K562 (cell line): ENCODE data around the gene PLEKHN1. TPM values are rescaled to one million over a fixed set of nuclear protein-coding genes. Genes with fewer than 3 reads are reported as not detected.

Experiments used
- ATAC-seq: fragments of 200-7000 bp; cut with Tn5 transposase; 3 replicates; pipeline ENCODE4 v1.9.1; 2020; ENCODE audit warnings: moderate library complexity
- BruUV-seq: library from RNA; stranded (reverse); fragments of 400-500 nt; replicated peaks from 2 replicates; lab custom pipeline; 2021; lab: Mats Ljungman, UMichigan
- CTCF ChIA-PET: fragments of 300-600 bp; formaldehyde crosslinking; extraction: SDS; loops from one replicate; lab custom pipeline; 2021; ENCODE audit warnings: low intra/inter-chr PET ratio; lab: Yijun Ruan, JAX
- POLR2A ChIA-PET: fragments of 300-600, 350-650 bp; sonication (Branson Sonifier 250); formaldehyde crosslinking; extraction: SDS; loops from one replicate; lab custom pipeline; 2021; ENCODE audit warnings: antibody characterized with exemption, inconsistent platforms; lab: Yijun Ruan, JAX
- DNase-seq, 4 experiments: peaks; one replicate each; pipeline versions ENCODE4 v3.0.0 to v3.0.0-alpha.2; 2011 to 2018; ENCODE audit warnings: low spot score in 3 of 4, mixed read lengths in 3 of 4; ENCODE audit errors: extremely low read depth in 1 of 4
- FAIRE-seq: peaks from 2 replicates; lab custom pipeline; 2011; peaks lifted over from hg19 to GRCh38; lab: Jason Lieb, UNC
- H2AFZ ChIP-seq: 2 replicates; pipeline ENCODE4 v1.6.0; 2011; ENCODE audit warnings: low read depth, low read length, control low read depth, inconsistent platforms
- H3K27ac ChIP-seq: fragments of 200-600 bp; 3 replicates; pipeline ENCODE4 v1.8.0; 2011; ENCODE audit warnings: low read depth, mild to moderate bottlenecking, control low read depth, inconsistent platforms, low read length, moderate library complexity, mixed read lengths; ENCODE audit errors: extremely low read depth
- H3K27me3 ChIP-seq, 2 experiments: fragments of 300-600 bp in 1 of 2; 2 replicates in 1 of 2; 3 replicates in 1 of 2; pipeline versions ENCODE4 v1.6.0 to v1.8.0; 2011; ENCODE audit warnings: inconsistent platforms in 2 of 2, low read length in 2 of 2, mild to moderate bottlenecking in 1 of 2, mixed read lengths in 1 of 2, moderate library complexity in 1 of 2; ENCODE audit not compliant: control insufficient read depth in 2 of 2, insufficient read depth in 2 of 2
- H3K36me3 ChIP-seq: fragments of 300-600 bp; 3 replicates; pipeline ENCODE4 v1.8.0; 2011; ENCODE audit warnings: mild to moderate bottlenecking, low read length, inconsistent platforms; ENCODE audit not compliant: control insufficient read depth, insufficient read depth
- H3K4me1 ChIP-seq, 2 experiments: fragments of 200-600 bp in 1 of 2; replicated peaks in 1 of 2; 2 replicates in 1 of 2; 3 replicates in 1 of 2; pipeline versions ENCODE4 v1.5.1 to v1.8.0; 2011; ENCODE audit warnings: inconsistent platforms in 2 of 2, low read length in 2 of 2, mild to moderate bottlenecking in 1 of 2, mixed read lengths in 1 of 2, moderate library complexity in 1 of 2; ENCODE audit not compliant: control insufficient read depth in 2 of 2, insufficient read depth in 2 of 2
- H3K4me2 ChIP-seq: 2 replicates; pipeline ENCODE4 v1.6.1; 2011; ENCODE audit warnings: low read length, control low read depth, inconsistent platforms, mixed read lengths; ENCODE audit not compliant: insufficient read depth
- H3K4me3 ChIP-seq: fragments of 200-600 bp; sonication (generic), shearing (Covaris generic); 2 replicates; pipeline ENCODE4 v1.5.1; 2016; ENCODE audit warnings: control low read depth, inconsistent platforms
- H3K79me2 ChIP-seq: fragments of 200-600 bp; 3 replicates; pipeline ENCODE4 v1.8.0; 2011; ENCODE audit warnings: low read length, inconsistent platforms; ENCODE audit not compliant: control insufficient read depth, insufficient read depth
- H3K9ac ChIP-seq, 2 experiments: 2 replicates each; pipeline versions ENCODE4 v1.6.0 to v1.6.1; 2011; ENCODE audit warnings: low read depth in 2 of 2, low read length in 2 of 2, control low read depth in 1 of 2, inconsistent platforms in 1 of 2, mild to moderate bottlenecking in 1 of 2, mixed read lengths in 1 of 2; ENCODE audit not compliant: insufficient read depth in 1 of 2
- H3K9me1 ChIP-seq: one replicate; pipeline ENCODE4 v1.6.0; 2011; ENCODE audit warnings: inconsistent platforms, mild to moderate bottlenecking, low read length, moderate library complexity; ENCODE audit not compliant: control insufficient read depth, insufficient read depth
- H3K9me3 ChIP-seq: replicated peaks from 2 replicates; pipeline ENCODE4 v1.5.1; 2011; ENCODE audit warnings: low read depth, low read length, inconsistent platforms; ENCODE audit not compliant: control insufficient read depth, insufficient read depth
- H4K20me1 ChIP-seq: replicated peaks from 2 replicates; pipeline ENCODE4 v1.6.1; 2011; ENCODE audit warnings: low read length, inconsistent platforms, mixed read lengths; ENCODE audit not compliant: control insufficient read depth, insufficient read depth
- EHMT2 ChIP-seq: fragments of 450-650 bp; IDR thresholded peaks from 2 replicates; pipeline ENCODE4 v1.6.1; 2018; ENCODE audit warnings: antibody characterized with exemption
- EZH2 ChIP-seq: IDR thresholded peaks from 2 replicates; pipeline ENCODE4 v1.6.1; 2012; ENCODE audit warnings: low read depth, mild to moderate bottlenecking, inconsistent platforms, low read length, borderline replicate concordance
- JUND ChIP-seq, 2 experiments: IDR thresholded peaks; 2 replicates in 1 of 2; 3 replicates in 1 of 2; pipeline ENCODE4 v1.6.1; 2011; ENCODE audit warnings: borderline replicate concordance in 2 of 2, low read depth in 2 of 2, low read length in 2 of 2, improper control_type of control experiment in 1 of 2, missing biosample characterization in 1 of 2, missing genetic modification characterization in 1 of 2, missing genetic modification reagents in 1 of 2
- KAT2B ChIP-seq: IDR thresholded peaks from one replicate; pipeline ENCODE4 v1.6.1; 2012; ENCODE audit warnings: low read depth, mild to moderate bottlenecking, control low read depth, inconsistent platforms, low read length, moderate library complexity
- KDM2B ChIP-seq: fragments of 250-450 bp; sonication (Bioruptor Pico); IDR thresholded peaks from 2 replicates; pipeline ENCODE4 v1.8.0; 2021; ENCODE audit warnings: mild to moderate bottlenecking, moderate library complexity
- MAZ ChIP-seq, 2 experiments: fragments of 450-650 bp in 1 of 2; sonication (generic) in 1 of 2; formaldehyde crosslinking; IDR thresholded peaks in 1 of 2; conservative IDR thresholded peaks in 1 of 2; 2 replicates each; pipeline versions ENCODE4 v1.4.0 to v1.5.0; 2020; ENCODE audit warnings: mild to moderate bottlenecking in 1 of 2, missing genetic modification reagents in 1 of 2
- MYC ChIP-seq, 2 experiments: fragments of 250-450 bp in 1 of 2; sonication (Bioruptor Pico) in 1 of 2; IDR thresholded peaks; 2 replicates each; pipeline versions ENCODE4 v1.5.1 to v1.6.1; 2012 to 2021; ENCODE audit warnings: low read depth in 2 of 2, borderline replicate concordance in 1 of 2, improper control_type of control experiment in 1 of 2, low read length in 1 of 2, mild to moderate bottlenecking in 1 of 2, moderate library complexity in 1 of 2
- NFIC ChIP-seq: fragments of 450-650 bp; IDR thresholded peaks from 2 replicates; pipeline ENCODE4 v1.6.1; 2017; ENCODE audit warnings: mild to moderate bottlenecking, inconsistent platforms
- RBFOX2 ChIP-seq: fragments of 200-400 bp; formaldehyde crosslinking; IDR thresholded peaks from 2 replicates; pipeline ENCODE4 v1.6.1; 2017; ENCODE audit warnings: low read depth, mild to moderate bottlenecking, low read length, moderate library complexity
- SIN3A ChIP-seq, 2 experiments: fragments of 150-350 bp in 1 of 2; IDR thresholded peaks; 2 replicates each; pipeline ENCODE4 v1.6.1; 2011 to 2016; ENCODE audit warnings: borderline replicate concordance in 2 of 2, low read depth in 2 of 2, low read length in 2 of 2, mild to moderate bottlenecking in 2 of 2, moderate library complexity in 2 of 2; ENCODE audit not compliant: control insufficient read depth in 1 of 2
- SRSF9 ChIP-seq: fragments of 200-400 bp; formaldehyde crosslinking; IDR thresholded peaks from 2 replicates; pipeline ENCODE4 v1.6.1; 2017; ENCODE audit warnings: low read depth, low read length, borderline replicate concordance
- YY1 ChIP-seq, 3 experiments: IDR thresholded peaks; 2 replicates each; pipeline ENCODE4 v1.6.1; 2011; ENCODE audit warnings: low read length in 2 of 3, mild to moderate bottlenecking in 2 of 3, moderate library complexity in 2 of 3, borderline replicate concordance in 1 of 3, control low read depth in 1 of 3, low read depth in 1 of 3; ENCODE audit not compliant: insufficient read depth in 3 of 3, insufficient replicate concordance in 2 of 3, control insufficient read depth in 1 of 3, insufficient read length in 1 of 3; ENCODE audit errors: extremely low read depth in 1 of 3
- ZFX ChIP-seq: sonication (generic); formaldehyde crosslinking; IDR thresholded peaks from 2 replicates; pipeline ENCODE4 v1.8.0; 2022; ENCODE audit warnings: mild to moderate bottlenecking, missing genetic modification reagents, moderate library complexity
- ZNF239 ChIP-seq: fragments of 250-450 bp; sonication (Bioruptor Pico); IDR thresholded peaks from 2 replicates; pipeline ENCODE4 v1.4.0; 2020; ENCODE audit warnings: mild to moderate bottlenecking
- ZNF408 ChIP-seq: fragments of 250-450 bp; sonication (Bioruptor Pico); IDR thresholded peaks from 2 replicates; pipeline ENCODE4 v1.4.0; 2020; ENCODE audit warnings: low read depth, mild to moderate bottlenecking, moderate library complexity
- ZNF77 ChIP-seq: fragments of 250-450 bp; sonication (Bioruptor Pico); IDR thresholded peaks from 2 replicates; pipeline ENCODE4 v1.5.0; 2020
- WGBS: fragments of 100-300 bp; shearing (Covaris generic); methylation state at CpG from one replicate; pipeline ENCODE4 v1.1.6; 2016; ENCODE audit warnings: low coverage, mixed read lengths; ENCODE audit not compliant: insufficient coverage; ENCODE audit errors: missing lambda C conversion rate; 5-methylcytosine and 5-hydroxymethylcytosine counted together
- in situ Hi-C: fragments of 300-500 bp; cut with MboI; formaldehyde crosslinking; loops from 4 replicates; pipeline ENCODE4 v1.15.0; 2018; ENCODE audit warnings: inconsistent platforms, mixed read lengths
- intact Hi-C: fragments of 100-400 bp; cut with micrococcal nuclease; formaldehyde crosslinking; loops from 2 replicates; pipeline ENCODE4 v1.14.2; 2022
- polyA plus RNA-seq, 8 experiments: library from polyadenylated mRNA; depleted of rRNA in 4 of 8; stranded (reverse) in 5 of 8; unstranded in 3 of 8; fragments of >200 nt; fragmentation: Nextera tagmentation in 2 of 8; fragmentation: Illumina TruSeq in 1 of 8; extraction: Ambion mirVana in 2 of 8; extraction: Trizol in 1 of 8; gene quantifications; 2 replicates each; pipeline versions ENCODE4 v1.2.1 to v1.2.3, GENCODE V29; 2011 to 2014; ENCODE audit warnings: inconsistent platforms in 1 of 8, missing spikeins in 1 of 8
- total RNA-seq, 7 experiments: library from RNA; depleted of rRNA in 6 of 7; stranded (reverse); fragments of >200 nt in 6 of 7; fragmentation: Illumina TruSeq in 2 of 7; extraction: Trizol in 2 of 7; gene quantifications; 2 replicates each; pipeline versions ENCODE4 v1.2.1 to v1.2.3, GENCODE V29; 2011 to 2021; ENCODE audit warnings: low replicate concordance in 1 of 7
- TF ChIP-seq, protein P1 (sequence below), 2 experiments: IDR thresholded peaks; 2 replicates each; pipeline ENCODE4 v1.6.1; 2011; ENCODE audit warnings: borderline replicate concordance in 1 of 2, control low read depth in 1 of 2, low read depth in 1 of 2, low read length in 1 of 2, mild to moderate bottlenecking in 1 of 2, mixed read lengths in 1 of 2, moderate library complexity in 1 of 2; ENCODE audit not compliant: insufficient read depth in 1 of 2, insufficient read length in 1 of 2, poor library complexity in 1 of 2, severe bottlenecking in 1 of 2; ENCODE audit errors: extremely low read depth in 1 of 2

The PLEKHN1 gene
- total and polyA plus RNA-seq, 9 of the 15 experiments (the other 6 are each of a cell fraction or from before 2014, with no cell fraction given): 0.07 to 1.5 (median 0.13) TPM; not detected in 2

- peak overlapping the region; percentile 65; the same call in 1 of the 2 replicates for H3K4me2 ChIP-seq
- TF ChIP-seq ZFX (CRISPR knock-in tag) (peak; percentile 62), KAT2B (no peak), SIN3A (IDR thresholded peaks at IDR 0.05; ENCODE audit: borderline replicate concordance in 2 of 2, control insufficient read depth in 1 of 2, low read depth in 2 of 2, low read length in 2 of 2) (0 out of 4 replicates have a peak, but pooled peaks of 1 of the 2 experiments have one; percentile 9), KDM2B (CRISPR knock-in tag) (0 out of 2 replicates have a peak, but pooled peaks have one; percentile 64), YY1 (IDR thresholded peaks at IDR 0.05; ENCODE audit: borderline replicate concordance in 1 of 3, control insufficient read depth in 1 of 3, extremely low read depth in 1 of 3, insufficient read depth in 3 of 3, insufficient read length in 1 of 3, insufficient replicate concordance in 2 of 3, low read depth in 1 of 3, low read length in 2 of 3) (peak in 1 of 3 experiments; percentile 17), ZNF239 (CRISPR knock-in tag) (no peak), RBFOX2 (peak; percentile 25; the same call in 1 of the 2 replicates), MYC (IDR thresholded peaks at IDR 0.05; ENCODE audit: low read depth, low read length) (0 out of 2 replicates have a peak, but pooled peaks have one; percentile 17), MYC (CRISPR knock-in tag; IDR thresholded peaks at IDR 0.05; ENCODE audit: borderline replicate concordance, low read depth) (no peak), ZNF408 (CRISPR knock-in tag) (no peak), ZNF77 (CRISPR knock-in tag) (no peak), JUND (IDR thresholded peaks at IDR 0.05; ENCODE audit: borderline replicate concordance, low read depth, low read length) (no peak), JUND (tag; IDR thresholded peaks at IDR 0.05; ENCODE audit: borderline replicate concordance, low read depth, low read length) (no peak), EZH2 (peak; percentile 91; the same call in 1 of the 2 replicates), MAZ (CRISPR knock-in tag; conservative IDR thresholded peaks at IDR 0.05 in 1 of 2, IDR thresholded peaks at IDR 0.05 in 1 of 2) (peak in 1 of 2 experiments; percentile 36; a peak in 2 of 4 replicates), EHMT2 (no peak), NFIC (peak; percentile 32; the same call in 1 of the 2 replicates), SRSF9 (no peak)
- TF ChIP-seq, protein P1, sequence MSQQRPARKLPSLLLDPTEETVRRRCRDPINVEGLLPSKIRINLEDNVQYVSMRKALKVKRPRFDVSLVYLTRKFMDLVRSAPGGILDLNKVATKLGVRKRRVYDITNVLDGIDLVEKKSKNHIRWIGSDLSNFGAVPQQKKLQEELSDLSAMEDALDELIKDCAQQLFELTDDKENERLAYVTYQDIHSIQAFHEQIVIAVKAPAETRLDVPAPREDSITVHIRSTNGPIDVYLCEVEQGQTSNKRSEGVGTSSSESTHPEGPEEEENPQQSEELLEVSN (IDR thresholded peaks at IDR 0.05; ENCODE audit: borderline replicate concordance in 1 of 2, extremely low read depth in 1 of 2, insufficient read depth in 1 of 2, insufficient read length in 1 of 2, low read depth in 1 of 2, low read length in 1 of 2, poor library complexity in 1 of 2, severe bottlenecking in 1 of 2): peak in 1 of 2 experiments; percentile 68
Observed at GRCh38 chr1:924656-925560, 41.4 kb upstream of the PLEKHN1 start.

More at GRCh38 chr1:924656-925560, 41.4 kb upstream of the PLEKHN1 start:
- H3K27me3 ChIP-seq: peaks cover 40 to 77% of the 10 kb centered on the region in 2 experiments
- peaks cover 21 to 94% of the 10 kb centered on the region in 2 experiments for H3K4me1 ChIP-seq
- ChIA-PET CTCF (interaction anchor here (0.6 kb wide), 1 partner anchor 17 kb away, joined by 4 read pairs; no protein-coding TSS in a partner anchor), POLR2A (no interaction called here)
- intact Hi-C loops: loop anchor here (5.0 kb wide), 1 partner anchor 137 kb away; no protein-coding TSS in a partner anchor
- H4K20me1 ChIP-seq: peaks cover 58% of the 10 kb centered on the region
- ATAC-seq (no peak), DNase-seq (peak in 3 of 4 experiments; percentile 54 to 75 (median 71)), FAIRE-seq (no peak)
- WGBS: 1% methylated on average over 60 of the region's 120 CpGs
- H3K4me3 ChIP-seq: peak overlapping the region; percentile 44
- in situ Hi-C loops: no loop called here
- H3K27ac ChIP-seq: no peak overlapping the region
- no TSS peak for BruUV-seq
- H2AFZ ChIP-seq: peak overlapping the region; percentile 79
- H3K36me3 ChIP-seq: no peaks in the 10 kb centered on the region
- no peaks in the 10 kb centered on the region for H3K9me1 ChIP-seq
- H3K9ac ChIP-seq: peak overlapping the region in 1 of 2 experiments; percentile 87; a peak in 2 of 4 replicates
- no peaks in the 10 kb centered on the region for H3K9me3 ChIP-seq
- no peaks in the 10 kb centered on the region for H3K79me2 ChIP-seq
